ENCODE results near the gene MED20.

DNA sequence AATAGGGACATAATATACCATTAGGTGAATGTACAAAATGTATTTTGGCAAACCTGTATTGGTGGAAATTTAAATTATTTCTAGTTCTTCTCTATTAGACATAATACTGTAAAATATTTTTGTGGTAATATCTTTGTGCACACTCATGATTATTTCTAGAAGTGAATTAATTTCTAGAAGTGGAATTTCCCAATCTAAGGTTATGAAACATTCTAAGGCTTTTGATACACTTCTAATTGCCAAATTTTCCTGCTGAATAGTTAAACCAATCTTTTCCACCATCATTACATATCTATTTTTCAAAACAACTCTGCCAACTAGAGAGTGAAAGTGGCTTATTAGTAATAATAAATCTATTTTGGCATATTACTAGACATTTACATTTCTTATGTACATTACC is 22.5 kb upstream of the MED20 start:
- no peak for TF ChIP-seq RFX5 (IDR thresholded peaks at IDR 0.05; ENCODE audit: low read depth, low read length)
- no peak for TF ChIP-seq CHD1 (IDR thresholded peaks at IDR 0.05; ENCODE audit: low read depth, low read length)
- TF ChIP-seq, protein P1, sequence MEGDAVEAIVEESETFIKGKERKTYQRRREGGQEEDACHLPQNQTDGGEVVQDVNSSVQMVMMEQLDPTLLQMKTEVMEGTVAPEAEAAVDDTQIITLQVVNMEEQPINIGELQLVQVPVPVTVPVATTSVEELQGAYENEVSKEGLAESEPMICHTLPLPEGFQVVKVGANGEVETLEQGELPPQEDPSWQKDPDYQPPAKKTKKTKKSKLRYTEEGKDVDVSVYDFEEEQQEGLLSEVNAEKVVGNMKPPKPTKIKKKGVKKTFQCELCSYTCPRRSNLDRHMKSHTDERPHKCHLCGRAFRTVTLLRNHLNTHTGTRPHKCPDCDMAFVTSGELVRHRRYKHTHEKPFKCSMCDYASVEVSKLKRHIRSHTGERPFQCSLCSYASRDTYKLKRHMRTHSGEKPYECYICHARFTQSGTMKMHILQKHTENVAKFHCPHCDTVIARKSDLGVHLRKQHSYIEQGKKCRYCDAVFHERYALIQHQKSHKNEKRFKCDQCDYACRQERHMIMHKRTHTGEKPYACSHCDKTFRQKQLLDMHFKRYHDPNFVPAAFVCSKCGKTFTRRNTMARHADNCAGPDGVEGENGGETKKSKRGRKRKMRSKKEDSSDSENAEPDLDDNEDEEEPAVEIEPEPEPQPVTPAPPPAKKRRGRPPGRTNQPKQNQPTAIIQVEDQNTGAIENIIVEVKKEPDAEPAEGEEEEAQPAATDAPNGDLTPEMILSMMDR (conservative IDR thresholded peaks at IDR 0.05; ENCODE audit: low read depth, low read length) = no peak
- no peak for TF ChIP-seq POLR2A (IDR thresholded peaks at IDR 0.05; ENCODE audit: low read depth, low read length)
- no peak for TF ChIP-seq MAZ (IDR thresholded peaks at IDR 0.05; ENCODE audit: borderline replicate concordance, low read depth, low read length)
- no peak for TF ChIP-seq CEBPB (IDR thresholded peaks at IDR 0.05; ENCODE audit: low read depth, low read length)
- TF ChIP-seq MXI1 (IDR thresholded peaks at IDR 0.05; ENCODE audit: borderline replicate concordance, low read depth, low read length) = no peak
- no peak for TF ChIP-seq RCOR1 (IDR thresholded peaks at IDR 0.05; ENCODE audit: insufficient replicate concordance, low read length)
- TF ChIP-seq RAD21 (IDR thresholded peaks at IDR 0.05; ENCODE audit: low read length) = no peak
- no peak for TF ChIP-seq SMC3 (IDR thresholded peaks at IDR 0.05; ENCODE audit: low read depth, low read length)
- TF ChIP-seq, protein P2, sequence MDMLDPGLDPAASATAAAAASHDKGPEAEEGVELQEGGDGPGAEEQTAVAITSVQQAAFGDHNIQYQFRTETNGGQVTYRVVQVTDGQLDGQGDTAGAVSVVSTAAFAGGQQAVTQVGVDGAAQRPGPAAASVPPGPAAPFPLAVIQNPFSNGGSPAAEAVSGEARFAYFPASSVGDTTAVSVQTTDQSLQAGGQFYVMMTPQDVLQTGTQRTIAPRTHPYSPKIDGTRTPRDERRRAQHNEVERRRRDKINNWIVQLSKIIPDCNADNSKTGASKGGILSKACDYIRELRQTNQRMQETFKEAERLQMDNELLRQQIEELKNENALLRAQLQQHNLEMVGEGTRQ (IDR thresholded peaks at IDR 0.05; ENCODE audit: low read depth, low read length) = no peak
- TF ChIP-seq NFE2L2 (IDR thresholded peaks at IDR 0.05; ENCODE audit: low read depth, low read length) = no peak
